Trophoblast cell (in vitro differentiated cells and primary cell): Measurements from ENCODE around the gene SYNPO2.
"Not testable (repeated sequence)": the region's sequence is repeated elsewhere in the genome, so short reads cannot be mapped to it uniquely, and the experiment has no call there.

Experiments used
- DNase-seq, 2 donors: peaks; one replicate each; pipeline ENCODE4 v3.0.0-alpha.2; 2016
- H2AFZ ChIP-seq: 2 replicates; pipeline ENCODE4 v1.6.1; 2013; ENCODE audit warnings: low read length, moderate library complexity, mild to moderate bottlenecking; ENCODE audit not compliant: insufficient read depth, poor library complexity
- H2AK5ac ChIP-seq: 2 replicates; pipeline ENCODE4 v1.6.1; 2013; ENCODE audit warnings: mild to moderate bottlenecking, low read length
- H2BK120ac ChIP-seq: 2 replicates; pipeline ENCODE4 v1.6.1; 2013; ENCODE audit warnings: low read length, mild to moderate bottlenecking, moderate library complexity; ENCODE audit not compliant: insufficient read depth, poor library complexity
- H2BK12ac ChIP-seq: 2 replicates; pipeline ENCODE4 v1.6.1; 2013; ENCODE audit warnings: mild to moderate bottlenecking, low read length, moderate library complexity
- H2BK5ac ChIP-seq: 2 replicates; pipeline ENCODE4 v1.6.1; 2013; ENCODE audit warnings: low read length, low read depth, moderate library complexity, mild to moderate bottlenecking; ENCODE audit not compliant: poor library complexity
- H3K14ac ChIP-seq: 2 replicates; pipeline ENCODE4 v1.6.1; 2013; ENCODE audit warnings: mild to moderate bottlenecking, low read length
- H3K18ac ChIP-seq: 2 replicates; pipeline ENCODE4 v1.6.1; 2013; ENCODE audit warnings: mild to moderate bottlenecking, low read length
- H3K23ac ChIP-seq: 2 replicates; pipeline ENCODE4 v1.6.1; 2013; ENCODE audit warnings: low read length
- H3K27ac ChIP-seq: 2 replicates; pipeline ENCODE4 v1.5.1; 2013; ENCODE audit warnings: low read depth, mild to moderate bottlenecking, inconsistent platforms, low read length, moderate library complexity
- H3K27me3 ChIP-seq: 2 replicates; pipeline ENCODE4 v1.6.1; 2013; ENCODE audit warnings: inconsistent platforms, mild to moderate bottlenecking, low read length, moderate library complexity; ENCODE audit not compliant: insufficient read depth
- H3K36me3 ChIP-seq, 2 experiments: 1 replicate in 1 of 2; 2 replicates in 1 of 2; pipeline ENCODE4 v1.6.1; 2013; ENCODE audit warnings: low read length in 2 of 2, mild to moderate bottlenecking in 2 of 2, moderate library complexity in 1 of 2; ENCODE audit not compliant: insufficient read depth in 2 of 2, control insufficient read depth in 1 of 2
- H3K4ac ChIP-seq: 2 replicates; pipeline ENCODE4 v1.6.1; 2013; ENCODE audit warnings: low read depth, mild to moderate bottlenecking, low read length, moderate library complexity
- H3K4me1 ChIP-seq, 2 experiments: 1 replicate in 1 of 2; 2 replicates in 1 of 2; pipeline ENCODE4 v1.6.1; 2013; ENCODE audit warnings: low read length in 2 of 2, mild to moderate bottlenecking in 2 of 2, moderate library complexity in 1 of 2; ENCODE audit not compliant: insufficient read depth in 2 of 2, control insufficient read depth in 1 of 2
- H3K4me2 ChIP-seq: 2 replicates; pipeline ENCODE4 v1.6.1; 2013; ENCODE audit warnings: inconsistent platforms, mild to moderate bottlenecking, low read length, moderate library complexity
- H3K4me3 ChIP-seq: 2 replicates; pipeline ENCODE4 v1.5.1; 2013; ENCODE audit warnings: mild to moderate bottlenecking, low read depth, low read length, inconsistent platforms
- H3K79me1 ChIP-seq: one replicate; pipeline ENCODE4 v1.6.1; 2013; ENCODE audit warnings: low read length
- H3K79me2 ChIP-seq: 2 replicates; pipeline ENCODE4 v1.6.1; 2013; ENCODE audit warnings: low read length, mild to moderate bottlenecking; ENCODE audit not compliant: control insufficient read depth, insufficient read depth, poor library complexity
- H3K9ac ChIP-seq: 2 replicates; pipeline ENCODE4 v1.6.1; 2013; ENCODE audit warnings: mild to moderate bottlenecking, low read length
- H3K9me3 ChIP-seq: 2 replicates; pipeline ENCODE4 v1.6.1; 2013; ENCODE audit warnings: low read depth, mild to moderate bottlenecking, control low read depth, inconsistent platforms, low read length; ENCODE audit not compliant: insufficient read depth
- H4K12ac ChIP-seq: 2 replicates; pipeline ENCODE4 v1.6.1; 2013; ENCODE audit warnings: low read depth, mild to moderate bottlenecking, low read length, moderate library complexity
- H4K8ac ChIP-seq: 2 replicates; pipeline ENCODE4 v1.6.1; 2013; ENCODE audit warnings: low read depth, mild to moderate bottlenecking, low read length, moderate library complexity
- H4K91ac ChIP-seq: one replicate; pipeline ENCODE4 v1.6.1; 2013; ENCODE audit warnings: low read depth, mild to moderate bottlenecking, low read length, moderate library complexity
- WGBS: extraction: QIAGEN DNeasy Blood & Tissue Kit; methylation state at CpG from one replicate; pipeline ENCODE4 v1.1.7; 2013; ENCODE audit warnings: missing lambda C conversion rate; ENCODE audit not compliant: insufficient read length, insufficient coverage; ENCODE audit errors: extremely low coverage; 5-methylcytosine and 5-hydroxymethylcytosine counted together

The SYNPO2 gene

DNA sequence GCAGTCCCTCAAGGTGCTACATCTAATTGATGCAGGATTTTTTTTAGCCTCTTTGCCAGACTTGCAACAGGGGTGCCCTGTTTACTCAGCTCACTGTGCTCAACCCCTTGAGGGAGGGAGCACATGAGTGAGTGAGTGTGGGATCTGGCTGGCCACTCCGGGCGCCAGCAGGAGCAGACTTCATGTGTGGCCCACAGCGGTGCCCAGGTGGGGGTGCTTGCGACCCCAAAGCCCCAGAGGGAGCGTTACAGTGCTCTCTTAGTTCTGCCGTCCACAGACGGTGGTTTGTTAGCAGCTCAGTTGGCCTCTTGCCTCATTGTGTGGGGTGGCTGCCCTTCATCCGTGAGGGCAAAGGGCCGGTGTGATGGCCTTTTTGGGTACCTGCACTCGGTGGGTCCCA is 165.3 kb downstream of the SYNPO2 start:
- Histone ChIP-seq H3K27me3 (no peaks in the 10 kb centered on the region), H3K79me1 (no peaks in the 10 kb centered on the region), H4K91ac (no peak overlapping the region), H3K14ac (no peak overlapping the region), H2AFZ (no peak overlapping the region), H3K4ac (no peak overlapping the region), H2BK120ac (no peak overlapping the region), H2AK5ac (no peak overlapping the region), H3K9ac (no peak overlapping the region), H3K23ac (no peak overlapping the region), H4K12ac (no peak overlapping the region), H3K36me3 (no peaks in the 10 kb centered on the region), H3K79me2 (no peaks in the 10 kb centered on the region), H3K4me2 (no peak overlapping the region), H3K9me3 (no peaks in the 10 kb centered on the region), H3K18ac (no peak overlapping the region), H3K27ac (no peak overlapping the region), H3K4me3 (no peak overlapping the region), H3K4me1 (no peaks in the 10 kb centered on the region), H2BK12ac (no peak overlapping the region), H2BK5ac (no peak overlapping the region), H4K8ac (no peak overlapping the region)
- no CpG with 5 or more reads among the region's 10 CpGs for WGBS
- DNase-seq = no peak

DNA sequence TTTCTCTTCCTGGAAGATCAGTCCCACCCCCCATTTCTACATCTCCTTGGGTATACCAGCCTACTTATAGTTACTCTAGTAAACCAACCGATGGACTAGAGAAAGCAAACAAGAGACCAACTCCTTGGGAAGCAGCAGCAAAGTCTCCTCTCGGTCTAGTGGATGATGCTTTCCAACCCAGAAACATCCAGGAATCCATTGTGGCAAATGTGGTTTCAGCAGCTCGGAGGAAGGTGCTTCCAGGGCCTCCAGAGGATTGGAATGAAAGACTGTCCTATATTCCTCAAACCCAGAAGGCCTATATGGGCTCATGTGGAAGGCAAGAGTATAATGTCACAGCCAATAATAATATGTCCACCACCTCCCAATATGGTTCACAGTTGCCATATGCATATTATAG is 168.8 kb downstream of the SYNPO2 start:
- no peak overlapping the region for H3K27ac ChIP-seq
- no peaks in the 10 kb centered on the region for H3K36me3 ChIP-seq
- no CpG with 5 or more reads among the region's 3 CpGs for WGBS
- no peak overlapping the region for H3K4me3 ChIP-seq
- H2BK5ac ChIP-seq = no peak overlapping the region
- no peaks in the 10 kb centered on the region for H3K79me2 ChIP-seq
- no peak overlapping the region for H2BK120ac ChIP-seq
- H3K4me2 ChIP-seq = no peak overlapping the region
- no peaks in the 10 kb centered on the region for H3K79me1 ChIP-seq
- H4K8ac ChIP-seq = no peak overlapping the region
- H2AK5ac ChIP-seq = no peak overlapping the region
- no peak overlapping the region for H4K91ac ChIP-seq
- no peak overlapping the region for H3K14ac ChIP-seq
- DNase-seq = no peak
- H3K23ac ChIP-seq = no peak overlapping the region
- no peaks in the 10 kb centered on the region for H3K4me1 ChIP-seq
- H2AFZ ChIP-seq = no peak overlapping the region
- H3K18ac ChIP-seq = no peak overlapping the region
- H4K12ac ChIP-seq = no peak overlapping the region
- no peak overlapping the region for H3K4ac ChIP-seq
- H3K27me3 ChIP-seq = no peaks in the 10 kb centered on the region
- no peak overlapping the region for H3K9ac ChIP-seq
- H3K9me3 ChIP-seq = no peaks in the 10 kb centered on the region
- no peak overlapping the region for H2BK12ac ChIP-seq

DNA sequence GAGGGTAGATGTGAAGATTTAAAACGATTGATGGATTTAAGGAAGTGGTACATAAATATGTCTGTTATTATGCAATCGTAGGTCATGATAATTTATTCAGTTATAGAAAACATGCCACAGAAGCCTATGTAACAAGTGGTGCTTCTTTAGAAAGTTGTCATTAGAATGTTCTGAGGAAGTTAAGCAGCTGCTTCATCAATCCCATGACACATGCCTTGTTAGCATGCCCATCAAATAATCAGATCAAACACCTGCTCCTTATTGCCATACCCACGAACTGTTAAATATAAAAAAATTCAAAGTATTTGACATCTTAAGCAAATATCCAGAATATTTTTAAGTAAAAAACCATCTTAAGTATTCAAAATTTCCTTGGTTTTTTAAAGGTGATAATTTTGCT is 170.6 kb downstream of the SYNPO2 start:
- no peak overlapping the region for H3K4ac ChIP-seq
- H3K9me3 ChIP-seq = no peaks in the 10 kb centered on the region
- H3K79me2 ChIP-seq = no peaks in the 10 kb centered on the region
- no peak overlapping the region for H2BK120ac ChIP-seq
- no peak overlapping the region for H2BK5ac ChIP-seq
- no peaks in the 10 kb centered on the region for H3K79me1 ChIP-seq
- no peak overlapping the region for H3K4me2 ChIP-seq
- no peaks in the 10 kb centered on the region for H3K4me1 ChIP-seq
- no peak overlapping the region for H3K4me3 ChIP-seq
- no peak overlapping the region for H3K18ac ChIP-seq
- H3K27ac ChIP-seq = no peak overlapping the region
- no peaks in the 10 kb centered on the region for H3K36me3 ChIP-seq
- WGBS = 100% methylated on average over 1 of the region's 3 CpGs
- no peak overlapping the region for H4K8ac ChIP-seq
- H2AK5ac ChIP-seq = no peak overlapping the region
- no peak overlapping the region for H3K9ac ChIP-seq
- H2BK12ac ChIP-seq = no peak overlapping the region
- H3K27me3 ChIP-seq = no peaks in the 10 kb centered on the region
- H4K12ac ChIP-seq = no peak overlapping the region
- no peak overlapping the region for H3K23ac ChIP-seq
- no peak overlapping the region for H3K14ac ChIP-seq
- H2AFZ ChIP-seq = no peak overlapping the region
- DNase-seq = peak in 1 of 2 donors; percentile 34
- H4K91ac ChIP-seq = no peak overlapping the region

DNA sequence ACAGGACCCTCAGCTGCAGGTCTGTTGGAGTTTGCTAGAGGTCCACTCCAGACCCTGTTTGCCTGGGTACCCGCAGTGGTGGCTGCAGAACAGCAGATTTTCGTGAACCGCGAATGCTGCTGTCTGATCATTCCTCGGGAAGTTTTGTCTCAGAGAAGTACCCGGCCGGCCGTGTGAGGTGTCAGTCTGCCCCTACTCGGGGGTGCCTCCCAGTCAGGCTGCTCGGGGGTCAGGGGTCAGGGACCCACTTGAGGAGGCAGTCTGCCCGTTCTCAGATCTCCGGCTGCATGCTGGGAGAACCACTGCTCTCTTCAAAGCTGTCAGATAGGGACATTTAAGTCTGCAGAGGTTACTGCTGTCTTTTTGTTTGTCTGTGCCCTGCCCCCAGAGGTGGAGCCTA is 178.5 kb downstream of the SYNPO2 start:
- not testable (repeated sequence) for H2AK5ac ChIP-seq, H2BK12ac ChIP-seq, H2AFZ ChIP-seq, H3K23ac ChIP-seq, H3K27ac ChIP-seq, H3K27me3 ChIP-seq, H4K12ac ChIP-seq, H3K14ac ChIP-seq, H3K4me2 ChIP-seq, H2BK5ac ChIP-seq, H3K4ac ChIP-seq, H3K79me2 ChIP-seq, H4K8ac ChIP-seq, H3K4me1 ChIP-seq, H3K18ac ChIP-seq, H4K91ac ChIP-seq, H3K9ac ChIP-seq, H3K36me3 ChIP-seq, H3K9me3 ChIP-seq, H3K4me3 ChIP-seq, DNase-seq, H2BK120ac ChIP-seq
- WGBS = no CpG with 5 or more reads among the region's 12 CpGs
- H3K79me1 ChIP-seq = peaks cover 14% of the 10 kb centered on the region
